T47D (cell line): ENCODE results near the gene NEUROD1.
"Not testable (repeated sequence)": the region's sequence is repeated elsewhere in the genome, so short reads cannot be mapped to it uniquely, and the experiment has no call there.

Experiments
- DNase-seq, 2 experiments: peaks; one replicate each; pipeline versions ENCODE4 v3.0.0 to v3.0.0-alpha.2; 2011 to 2012; ENCODE audit warnings: low read depth in 1 of 2, low spot score in 1 of 2
- JUND ChIP-seq: IDR thresholded peaks from 2 replicates; pipeline ENCODE4 v1.6.1; 2012; ENCODE audit warnings: low read depth
- in situ Hi-C: cut with HindIII; loops from 2 replicates; pipeline ENCODE4 v1.10.0; 2016; ENCODE audit warnings: low sequenced_read_pairs, low pct_unique_long_range_greater_than_20kb

The NEUROD1 gene

GRCh38 chr2:181680055-181680936 is at the start of gene NEUROD1:
Gene NEUROD1, minus strand, starts transcription at chr2:181680517. Its CDS starts 1,657 bp downstream, at chr2:181678860.
- no peak for DNase-seq
- in situ Hi-C loops = no loop called here
- TF ChIP-seq JUND = no peak

GRCh38 chr2:181725476-181725875 is 45.2 kb upstream of the NEUROD1 start:
- in situ Hi-C loops = no loop called here
- DNase-seq = no peak
- TF ChIP-seq JUND = no peak

- no peak for DNase-seq
- in situ Hi-C loops = no loop called here
- TF ChIP-seq JUND = no peak
These were observed 44.3 kb upstream of the NEUROD1 start for GRCh38 chr2:181724662-181725061.

GRCh38 chr2:181723731-181724130 is 43.4 kb upstream of the NEUROD1 start:
- no peak for DNase-seq
- no peak for TF ChIP-seq JUND
- in situ Hi-C loops = no loop called here

GRCh38 chr2:181715033-181715630 is 34.8 kb upstream of the NEUROD1 start:
- no peak for TF ChIP-seq JUND
- in situ Hi-C loops = no loop called here
- DNase-seq = peak; percentile 4 to 85

GRCh38 chr2:181711051-181711450 is 30.7 kb upstream of the NEUROD1 start:
- DNase-seq = not testable (repeated sequence)

GRCh38 chr2:181702519-181702918 is 22.2 kb upstream of the NEUROD1 start:
- DNase-seq, in situ Hi-C loops: not testable (repeated sequence)

More at GRCh38 chr2:181711051-181711450, 30.7 kb upstream of the NEUROD1 start:
- in situ Hi-C loops = not testable (repeated sequence)

GRCh38 chr2:181698223-181698622 is 17.9 kb upstream of the NEUROD1 start:
- no peak for DNase-seq
- in situ Hi-C loops = no loop called here
- no peak for TF ChIP-seq JUND

- no peak for TF ChIP-seq JUND
- no peak for DNase-seq
- in situ Hi-C loops = no loop called here
These were observed 17.3 kb upstream of the NEUROD1 start for GRCh38 chr2:181697571-181697970.

- in situ Hi-C loops = no loop called here
- no peak for DNase-seq
- TF ChIP-seq JUND = no peak
These were observed 16.8 kb upstream of the NEUROD1 start for GRCh38 chr2:181697126-181697525.

GRCh38 chr2:181694271-181694670 is 14.0 kb upstream of the NEUROD1 start:
- no peak for DNase-seq
- in situ Hi-C loops = no loop called here
- TF ChIP-seq JUND = no peak

- in situ Hi-C loops = no loop called here
- no peak for TF ChIP-seq JUND
- DNase-seq = no peak
These were observed 10.5 kb upstream of the NEUROD1 start for GRCh38 chr2:181690860-181691259.

GRCh38 chr2:181686576-181687185 is 6.4 kb upstream of the NEUROD1 start:
- in situ Hi-C loops = no loop called here
- no peak for TF ChIP-seq JUND
- peak in 1 of 2 experiments; percentile 16 for DNase-seq
